ENCODE measurements around the gene SGMS1.
"Not testable (repeated sequence)": the region's sequence is repeated elsewhere in the genome, so short reads cannot be mapped to it uniquely, and the experiment has no call there.

DNA sequence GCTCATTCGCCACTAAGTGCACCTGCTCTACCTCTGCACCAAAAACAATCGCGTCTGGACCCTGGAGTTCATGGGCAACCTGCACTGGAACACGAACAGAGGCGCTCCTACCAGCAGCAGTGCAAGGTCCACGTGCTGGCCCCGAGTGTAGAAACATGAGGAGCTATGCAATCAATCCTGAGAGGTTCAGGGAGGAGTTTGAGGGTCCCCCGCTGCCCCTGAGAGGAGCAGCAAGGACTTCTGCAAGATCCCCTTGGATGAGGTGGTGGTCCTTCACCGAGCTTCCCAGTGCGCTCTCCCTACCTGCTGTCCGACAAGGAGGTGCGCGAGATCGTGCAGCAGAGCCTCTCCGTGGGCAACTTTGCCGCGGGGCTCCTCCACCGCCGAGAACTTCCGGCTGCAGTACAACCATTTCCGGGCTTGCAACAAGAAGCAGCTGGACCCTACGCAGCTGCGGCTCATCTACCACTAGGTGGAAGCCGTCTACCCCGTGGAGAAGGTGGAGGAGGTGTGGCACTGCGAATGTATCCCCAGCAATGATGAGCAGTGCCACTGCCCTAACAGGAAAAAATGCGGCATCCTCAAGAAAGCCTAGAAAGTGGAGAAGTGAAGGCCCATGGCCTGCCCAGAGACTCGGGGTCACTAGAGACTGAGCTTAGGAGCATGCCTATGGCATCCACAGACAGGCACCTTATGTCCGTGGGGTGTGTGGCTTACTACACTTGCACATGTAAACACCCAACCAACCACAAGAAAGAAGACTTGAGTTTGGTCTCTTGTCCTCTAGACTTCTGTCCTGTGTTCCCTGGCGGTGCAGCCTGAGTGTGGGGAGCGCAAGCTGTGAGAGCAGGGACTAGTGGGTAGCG is 36.3 kb upstream of the SGMS1 start:
- TF ChIP-seq EP300 (conservative IDR thresholded peaks at IDR 0.05; ENCODE audit: poor library complexity, severe bottlenecking); POLR2AphosphoS5 (IDR thresholded peaks at IDR 0.05); TAF1 (IDR thresholded peaks at IDR 0.05; ENCODE audit: low read depth): not testable (repeated sequence)
- TF ChIP-seq, protein P1, sequence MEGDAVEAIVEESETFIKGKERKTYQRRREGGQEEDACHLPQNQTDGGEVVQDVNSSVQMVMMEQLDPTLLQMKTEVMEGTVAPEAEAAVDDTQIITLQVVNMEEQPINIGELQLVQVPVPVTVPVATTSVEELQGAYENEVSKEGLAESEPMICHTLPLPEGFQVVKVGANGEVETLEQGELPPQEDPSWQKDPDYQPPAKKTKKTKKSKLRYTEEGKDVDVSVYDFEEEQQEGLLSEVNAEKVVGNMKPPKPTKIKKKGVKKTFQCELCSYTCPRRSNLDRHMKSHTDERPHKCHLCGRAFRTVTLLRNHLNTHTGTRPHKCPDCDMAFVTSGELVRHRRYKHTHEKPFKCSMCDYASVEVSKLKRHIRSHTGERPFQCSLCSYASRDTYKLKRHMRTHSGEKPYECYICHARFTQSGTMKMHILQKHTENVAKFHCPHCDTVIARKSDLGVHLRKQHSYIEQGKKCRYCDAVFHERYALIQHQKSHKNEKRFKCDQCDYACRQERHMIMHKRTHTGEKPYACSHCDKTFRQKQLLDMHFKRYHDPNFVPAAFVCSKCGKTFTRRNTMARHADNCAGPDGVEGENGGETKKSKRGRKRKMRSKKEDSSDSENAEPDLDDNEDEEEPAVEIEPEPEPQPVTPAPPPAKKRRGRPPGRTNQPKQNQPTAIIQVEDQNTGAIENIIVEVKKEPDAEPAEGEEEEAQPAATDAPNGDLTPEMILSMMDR (IDR thresholded peaks at IDR 0.05; ENCODE audit: poor library complexity, severe bottlenecking), result not testable (repeated sequence)

Measured in neural cell (in vitro differentiated cells).